ENCODE results near the gene PRKCZ. TPM values are rescaled to one million over a fixed set of nuclear protein-coding genes. Genes with fewer than 3 reads are reported as not detected.

The PRKCZ gene
- total and polyA plus RNA-seq, 2 donors (not counting 1 experiment from before 2014, with no cell fraction given): 1.6 to 2.0 TPM

GRCh38 chr1:2083666-2084065, 33.5 kb downstream of the PRKCZ start:
- Histone ChIP-seq H3K36me3 (ENCODE audit: control insufficient read depth, insufficient read depth, low read length) (no peaks in the 10 kb centered on the region), H3K27ac (ENCODE audit: insufficient read depth, low read length) (no peak overlapping the region), H3K9ac (ENCODE audit: insufficient read depth, low read length) (no peak overlapping the region), H3K27me3 (ENCODE audit: control insufficient read depth, insufficient read depth, low read length) (no peaks in the 10 kb centered on the region), H3K9me3 (ENCODE audit: control insufficient read depth, insufficient read depth, low read depth, low read length) (no peaks in the 10 kb centered on the region), H3K79me2 (ENCODE audit: control insufficient read depth, insufficient read depth, low read length) (no peaks in the 10 kb centered on the region), H3K4me1 (ENCODE audit: control insufficient read depth, extremely low read depth, insufficient read depth, low read length) (no peaks in the 10 kb centered on the region), H4K20me1 (ENCODE audit: control insufficient read depth, extremely low read depth, insufficient read depth, low read length) (no peaks in the 10 kb centered on the region), H2AFZ (ENCODE audit: low read length) (no peak overlapping the region), H3K4me2 (ENCODE audit: extremely low read depth, insufficient read depth, low read length) (no peak overlapping the region), H3K4me3 (replicated peaks in 1 of 4; ENCODE audit: control extremely low read depth in 1 of 4, insufficient read depth in 1 of 4, low read depth in 3 of 4, low read length in 4 of 4) (no peak overlapping the region)
- TF ChIP-seq, protein P1, sequence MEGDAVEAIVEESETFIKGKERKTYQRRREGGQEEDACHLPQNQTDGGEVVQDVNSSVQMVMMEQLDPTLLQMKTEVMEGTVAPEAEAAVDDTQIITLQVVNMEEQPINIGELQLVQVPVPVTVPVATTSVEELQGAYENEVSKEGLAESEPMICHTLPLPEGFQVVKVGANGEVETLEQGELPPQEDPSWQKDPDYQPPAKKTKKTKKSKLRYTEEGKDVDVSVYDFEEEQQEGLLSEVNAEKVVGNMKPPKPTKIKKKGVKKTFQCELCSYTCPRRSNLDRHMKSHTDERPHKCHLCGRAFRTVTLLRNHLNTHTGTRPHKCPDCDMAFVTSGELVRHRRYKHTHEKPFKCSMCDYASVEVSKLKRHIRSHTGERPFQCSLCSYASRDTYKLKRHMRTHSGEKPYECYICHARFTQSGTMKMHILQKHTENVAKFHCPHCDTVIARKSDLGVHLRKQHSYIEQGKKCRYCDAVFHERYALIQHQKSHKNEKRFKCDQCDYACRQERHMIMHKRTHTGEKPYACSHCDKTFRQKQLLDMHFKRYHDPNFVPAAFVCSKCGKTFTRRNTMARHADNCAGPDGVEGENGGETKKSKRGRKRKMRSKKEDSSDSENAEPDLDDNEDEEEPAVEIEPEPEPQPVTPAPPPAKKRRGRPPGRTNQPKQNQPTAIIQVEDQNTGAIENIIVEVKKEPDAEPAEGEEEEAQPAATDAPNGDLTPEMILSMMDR (conservative IDR thresholded peaks at IDR 0.05 in 1 of 2, IDR thresholded peaks at IDR 0.05 in 1 of 2; ENCODE audit: low read depth in 1 of 2, low read length in 2 of 2): no peak
- no peak for TF ChIP-seq EZH2 (IDR thresholded peaks at IDR 0.05; ENCODE audit: low read length, missing control alignments)
- DNase-seq (ENCODE audit: low read depth in 2 of 2): no peak

DNA sequence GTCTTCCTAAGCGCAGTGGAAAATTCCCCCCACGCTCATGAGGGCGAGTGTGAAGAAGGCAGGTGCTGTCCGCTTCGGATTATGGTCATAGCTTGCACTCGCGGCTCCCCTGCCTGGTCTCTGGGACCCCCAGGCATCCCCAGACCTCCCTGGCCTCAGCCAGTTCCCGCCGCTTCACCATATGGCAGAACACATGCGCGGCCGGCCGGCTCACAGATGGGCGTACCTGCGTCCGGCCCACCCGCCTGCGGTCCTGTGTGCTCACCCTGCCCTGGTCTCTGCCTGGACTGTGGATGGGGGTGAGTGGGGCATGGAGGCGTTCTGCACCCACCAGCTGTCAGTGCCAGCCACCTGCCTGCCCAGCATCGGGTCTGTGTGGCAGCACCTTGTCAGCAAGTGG, 34.1 kb downstream of the PRKCZ start:
- Histone ChIP-seq H3K9ac (ENCODE audit: insufficient read depth, low read length) (no peak overlapping the region), H2AFZ (ENCODE audit: low read length) (no peak overlapping the region), H3K9me3 (ENCODE audit: control insufficient read depth, insufficient read depth, low read depth, low read length) (no peaks in the 10 kb centered on the region), H3K27ac (ENCODE audit: insufficient read depth, low read length) (no peak overlapping the region), H3K79me2 (ENCODE audit: control insufficient read depth, insufficient read depth, low read length) (no peaks in the 10 kb centered on the region), H4K20me1 (ENCODE audit: control insufficient read depth, extremely low read depth, insufficient read depth, low read length) (no peaks in the 10 kb centered on the region), H3K4me3 (replicated peaks in 1 of 4; ENCODE audit: control extremely low read depth in 1 of 4, insufficient read depth in 1 of 4, low read depth in 3 of 4, low read length in 4 of 4) (no peak overlapping the region), H3K36me3 (ENCODE audit: control insufficient read depth, insufficient read depth, low read length) (no peaks in the 10 kb centered on the region), H3K4me2 (ENCODE audit: extremely low read depth, insufficient read depth, low read length) (no peak overlapping the region), H3K27me3 (ENCODE audit: control insufficient read depth, insufficient read depth, low read length) (no peaks in the 10 kb centered on the region), H3K4me1 (ENCODE audit: control insufficient read depth, extremely low read depth, insufficient read depth, low read length) (no peaks in the 10 kb centered on the region)
- TF ChIP-seq, protein P1 (conservative IDR thresholded peaks at IDR 0.05 in 1 of 2, IDR thresholded peaks at IDR 0.05 in 1 of 2; ENCODE audit: low read depth in 1 of 2, low read length in 2 of 2): no peak
- TF ChIP-seq EZH2 (IDR thresholded peaks at IDR 0.05; ENCODE audit: low read length, missing control alignments): no peak
- DNase-seq (ENCODE audit: low read depth in 2 of 2): no peak

DNA sequence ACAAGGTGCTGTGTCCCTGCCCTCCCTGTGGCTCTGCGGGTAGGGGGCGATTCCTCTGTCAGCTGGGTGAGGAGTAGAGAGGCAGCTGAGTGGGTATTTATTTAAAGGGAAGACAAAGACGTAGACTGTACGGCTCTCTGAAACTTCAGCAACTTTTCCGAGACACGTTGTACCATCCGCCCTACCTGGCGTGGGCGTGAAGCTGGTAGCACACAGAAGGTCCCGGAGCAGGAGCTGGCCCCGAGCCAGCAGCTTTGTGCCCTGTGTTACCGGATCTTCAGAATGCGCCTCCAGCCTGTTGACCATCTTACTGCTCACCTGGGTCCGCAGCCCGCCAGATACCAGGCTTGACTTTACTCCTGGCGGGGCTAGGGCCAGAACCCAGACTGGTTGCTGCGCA, 34.9 kb downstream of the PRKCZ start:
- H3K79me2 ChIP-seq (ENCODE audit: control insufficient read depth, insufficient read depth, low read length): no peaks in the 10 kb centered on the region
- no peak overlapping the region for H3K4me3 ChIP-seq (replicated peaks in 1 of 4; ENCODE audit: control extremely low read depth in 1 of 4, insufficient read depth in 1 of 4, low read depth in 3 of 4, low read length in 4 of 4)
- H2AFZ ChIP-seq (ENCODE audit: low read length): no peak overlapping the region
- no peak overlapping the region for H3K9ac ChIP-seq (ENCODE audit: insufficient read depth, low read length)
- no peaks in the 10 kb centered on the region for H3K4me1 ChIP-seq (ENCODE audit: control insufficient read depth, extremely low read depth, insufficient read depth, low read length)
- no peak overlapping the region for H3K4me2 ChIP-seq (ENCODE audit: extremely low read depth, insufficient read depth, low read length)
- H4K20me1 ChIP-seq (ENCODE audit: control insufficient read depth, extremely low read depth, insufficient read depth, low read length): no peaks in the 10 kb centered on the region
- no peaks in the 10 kb centered on the region for H3K27me3 ChIP-seq (ENCODE audit: control insufficient read depth, insufficient read depth, low read length)
- H3K36me3 ChIP-seq (ENCODE audit: control insufficient read depth, insufficient read depth, low read length): no peaks in the 10 kb centered on the region
- no peaks in the 10 kb centered on the region for H3K9me3 ChIP-seq (ENCODE audit: control insufficient read depth, insufficient read depth, low read depth, low read length)
- no peak overlapping the region for H3K27ac ChIP-seq (ENCODE audit: insufficient read depth, low read length)
- no peak for DNase-seq (ENCODE audit: low read depth in 2 of 2)
- TF ChIP-seq, protein P1 (conservative IDR thresholded peaks at IDR 0.05 in 1 of 2, IDR thresholded peaks at IDR 0.05 in 1 of 2; ENCODE audit: low read depth in 1 of 2, low read length in 2 of 2): no peak
- TF ChIP-seq EZH2 (IDR thresholded peaks at IDR 0.05; ENCODE audit: low read length, missing control alignments): no peak
